Stimulated activated CD4-positive, alpha-beta T cell treated with anti-CD3 and anti-CD28 coated beads, Interleukin-2, amount 100 ng/mL, for 48 hours (primary cell): ENCODE data around the gene KRT20.

Source experiments
- DNase-seq, 2 donors: peaks; one replicate each; pipeline ENCODE4 v3.0.0-alpha.2; 2020

The KRT20 gene

DNA sequence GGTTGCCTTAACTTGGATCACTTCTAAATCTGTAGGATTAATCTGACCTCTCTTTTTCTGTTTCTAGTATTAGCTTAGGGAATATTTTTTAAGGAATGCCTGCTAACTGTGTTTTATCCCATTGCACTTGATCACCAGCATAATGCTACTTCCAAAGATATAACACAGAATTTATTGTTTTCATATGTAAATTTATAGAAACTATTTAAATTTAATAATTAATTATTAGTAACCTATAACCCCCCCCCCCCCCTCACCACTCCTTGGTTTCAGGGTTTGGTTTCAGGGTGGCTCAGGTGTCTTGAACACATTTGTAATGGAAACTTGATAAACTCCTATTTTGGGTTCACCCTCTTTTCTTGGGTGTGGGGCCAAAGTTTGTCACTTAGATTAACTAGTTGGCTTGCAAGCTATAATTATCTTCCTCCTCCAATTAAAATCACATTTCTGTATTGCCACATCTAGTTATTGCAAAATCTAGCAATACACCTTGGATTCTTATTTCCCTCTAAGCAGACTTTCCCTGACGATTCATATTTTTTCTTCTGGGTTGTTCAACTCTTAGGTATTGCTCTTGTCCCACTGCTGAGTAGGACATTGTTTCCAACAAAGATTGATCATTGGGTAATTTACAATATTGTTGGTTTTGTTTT lies 36.3 kb downstream of the KRT20 start:
- DNase-seq, result no peak

DNA sequence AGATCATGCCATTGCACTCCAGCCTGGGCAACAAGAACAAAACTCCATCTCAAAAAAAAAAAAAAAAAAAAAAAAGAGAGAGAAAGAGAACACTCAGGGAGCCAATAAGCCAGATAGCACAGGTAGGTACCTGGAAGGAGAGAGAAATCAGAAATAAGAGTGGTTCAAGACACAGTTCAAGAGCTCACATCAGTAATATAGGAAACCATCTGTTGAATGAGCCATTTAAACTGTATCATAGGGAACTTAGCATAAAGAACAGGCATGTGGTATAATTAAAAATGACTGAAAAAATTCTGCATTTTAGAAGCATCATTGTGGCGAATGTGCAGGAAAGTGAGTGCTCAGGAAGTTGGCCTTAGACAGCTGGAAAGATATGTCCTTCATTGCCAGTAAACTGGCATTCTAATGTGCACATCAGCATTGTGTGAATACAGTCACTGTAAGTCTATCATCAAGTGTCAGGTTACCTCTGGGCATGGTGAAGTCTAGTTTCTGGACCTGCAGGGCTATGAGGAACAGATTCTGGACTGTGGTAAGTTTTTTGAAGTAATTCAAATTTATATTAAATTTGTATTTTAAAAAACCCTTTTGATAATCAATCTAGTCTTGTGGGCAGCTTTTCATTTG lies 38.4 kb downstream of the KRT20 start:
- no peak for DNase-seq

DNA sequence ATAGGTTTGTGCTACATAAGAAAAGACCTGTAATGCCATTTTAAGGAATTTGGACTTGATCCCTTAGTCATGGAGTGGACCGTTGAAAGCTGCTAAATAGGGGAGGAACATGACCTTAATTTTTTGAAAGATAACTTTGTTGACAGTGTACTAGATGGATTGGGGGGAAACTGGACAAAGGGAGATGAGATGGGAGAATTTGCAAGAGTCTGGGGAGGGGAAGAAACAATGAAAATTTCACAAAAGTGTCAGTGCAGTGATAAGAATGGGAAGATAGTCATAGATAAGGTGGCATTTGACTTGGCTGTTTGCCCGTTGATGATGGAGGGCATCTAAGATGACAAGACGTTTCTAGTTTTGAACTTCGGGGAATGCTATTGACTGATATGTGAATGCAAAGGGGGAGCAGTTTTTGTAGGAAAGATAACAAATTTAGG lies 40.4 kb downstream of the KRT20 start:
- DNase-seq, result no peak

DNA sequence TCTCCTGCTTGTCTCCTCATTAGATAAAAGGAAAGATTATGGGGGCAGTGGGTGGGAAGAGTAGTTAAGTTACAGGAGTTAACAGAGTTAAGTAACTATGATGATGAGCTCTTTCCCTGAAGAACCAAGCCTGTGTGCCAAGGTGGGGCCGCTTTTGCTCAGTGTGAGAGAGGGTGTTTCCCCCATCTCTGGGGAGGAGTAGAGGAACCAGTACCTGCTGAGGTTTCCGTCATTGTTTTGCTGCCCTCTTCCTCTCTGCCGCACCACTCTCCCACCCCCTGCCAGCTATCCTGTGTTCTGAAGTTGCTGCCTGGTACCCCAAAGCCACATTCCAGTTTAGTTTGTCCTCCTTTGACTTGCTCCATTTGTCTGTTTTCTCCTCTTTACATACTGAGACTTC lies 41.8 kb downstream of the KRT20 start:
- DNase-seq, result no peak

DNA sequence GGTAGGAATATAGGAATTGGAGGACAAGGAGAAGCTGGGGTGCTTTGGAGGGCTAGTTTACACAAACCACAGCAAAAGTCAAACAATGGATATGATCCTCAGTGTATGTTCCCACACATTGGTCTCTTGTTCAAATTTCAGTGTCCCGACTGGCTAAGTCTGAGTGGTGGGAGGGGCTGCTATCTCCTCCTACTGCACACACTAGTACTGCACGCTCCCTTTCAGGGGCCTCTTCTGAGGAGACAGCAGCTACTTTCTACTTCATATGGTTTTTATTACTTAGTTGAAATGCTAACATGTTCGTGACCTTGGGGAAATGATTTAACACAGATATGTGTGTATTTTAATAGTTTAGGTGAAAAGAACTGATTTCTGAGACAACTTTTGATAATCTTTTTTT lies 43.8 kb downstream of the KRT20 start:
- no peak for DNase-seq

DNA sequence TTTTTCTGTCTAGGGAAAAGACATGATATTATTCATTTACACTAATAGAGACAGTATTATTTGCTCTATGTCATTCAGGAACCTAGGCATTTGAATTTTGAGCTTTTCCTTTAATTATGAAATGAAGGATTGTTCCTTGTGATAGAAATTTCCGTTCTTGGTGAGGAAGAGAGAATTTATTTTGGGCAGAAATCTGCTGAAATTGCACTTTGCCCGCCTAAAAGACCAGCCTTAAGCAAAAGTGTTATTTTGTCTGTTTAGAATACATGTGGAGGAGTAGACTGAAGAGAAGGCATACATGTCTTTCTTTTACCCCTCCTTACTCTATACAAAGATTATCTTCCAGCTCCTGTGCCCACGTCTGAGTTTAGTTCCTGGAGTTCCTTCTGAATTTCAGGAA lies 45.8 kb downstream of the KRT20 start:
- no peak for DNase-seq

DNA sequence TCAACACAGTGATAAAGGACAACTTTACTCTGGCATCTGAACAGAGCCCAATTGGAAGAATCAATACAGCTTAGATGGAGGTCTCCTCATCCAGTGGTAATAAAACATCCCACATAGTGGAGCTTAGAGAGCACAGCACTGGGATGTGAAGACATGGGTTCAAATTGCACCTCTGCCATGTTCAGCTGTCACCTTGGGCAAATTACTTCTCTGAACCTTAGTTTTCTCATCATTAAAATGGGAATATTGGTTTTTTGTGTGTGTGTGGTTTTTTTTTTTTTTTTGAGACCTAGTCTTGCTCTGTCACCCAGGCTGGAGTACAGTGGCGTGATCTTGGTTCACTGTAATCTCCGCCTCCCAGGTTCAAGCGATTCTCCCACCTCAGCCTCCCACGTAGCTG lies 49.0 kb downstream of the KRT20 start:
- no peak for DNase-seq

DNA sequence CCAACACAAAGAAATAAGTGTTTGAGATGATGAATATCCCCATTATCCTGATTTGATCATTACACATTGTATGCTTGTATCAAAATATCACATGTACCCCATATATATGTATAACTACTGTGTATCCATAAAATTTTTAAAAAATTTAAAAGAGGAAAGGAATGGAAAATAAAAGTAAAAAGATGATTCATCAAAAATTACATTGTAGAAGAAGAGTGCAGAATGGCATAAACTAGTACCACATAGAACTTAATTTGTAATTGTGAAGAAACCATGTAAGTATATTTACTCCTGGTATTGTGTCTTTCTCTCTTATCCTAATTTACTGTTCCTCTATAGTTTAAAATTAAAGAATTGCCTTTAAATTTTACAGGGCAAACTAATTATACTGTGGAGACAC lies 51.2 kb downstream of the KRT20 start:
- no peak for DNase-seq

DNA sequence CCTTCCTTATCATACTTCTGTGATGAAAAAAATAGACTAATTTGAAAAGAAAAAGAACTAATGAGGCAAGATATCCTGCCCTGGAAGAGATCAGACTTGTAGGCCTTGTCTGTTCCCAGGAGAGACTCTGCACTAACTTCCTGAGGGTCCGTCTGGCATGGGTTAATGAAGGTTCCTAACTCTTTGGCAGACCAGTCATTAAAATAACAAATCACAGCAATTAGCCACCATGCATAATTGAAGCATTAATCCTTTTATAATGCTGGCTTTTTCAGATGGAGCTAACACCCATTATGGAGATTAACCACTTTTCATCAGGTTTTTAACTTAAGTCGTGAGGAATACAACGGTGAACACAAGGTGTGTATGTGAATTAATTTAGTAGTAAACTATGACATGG lies 52.2 kb downstream of the KRT20 start:
- no peak for DNase-seq

DNA sequence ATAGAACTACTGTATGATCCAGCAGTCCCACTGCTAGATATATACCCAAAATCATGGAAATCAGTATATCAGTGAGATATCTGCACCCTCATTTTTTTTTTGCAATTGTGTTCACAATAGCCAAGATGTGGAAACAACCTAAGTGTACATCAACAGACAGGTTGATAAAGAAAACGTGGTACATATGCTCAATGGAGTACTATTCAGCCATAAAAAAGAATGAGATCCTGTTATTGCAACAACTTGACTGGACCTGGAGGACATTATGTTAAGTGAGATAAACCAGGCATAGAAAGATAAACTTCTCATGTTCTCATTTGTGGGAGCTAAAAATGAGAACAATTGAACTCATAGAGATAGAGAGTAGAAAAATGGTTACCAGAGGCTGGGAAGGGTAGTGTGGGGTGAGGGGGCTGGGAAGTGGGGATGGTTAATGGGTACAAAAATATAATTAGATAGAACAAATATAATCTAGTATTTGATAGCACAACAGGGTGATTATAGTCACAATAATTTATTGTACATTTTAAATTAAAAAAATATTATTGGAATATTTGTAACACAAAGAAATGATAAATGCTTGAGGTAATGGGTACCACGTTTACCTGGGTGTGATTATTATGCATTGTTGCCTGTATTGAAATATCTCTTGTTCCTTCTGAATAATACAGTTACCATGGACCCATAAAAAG lies 54.8 kb downstream of the KRT20 start:
- DNase-seq, result no peak

DNA sequence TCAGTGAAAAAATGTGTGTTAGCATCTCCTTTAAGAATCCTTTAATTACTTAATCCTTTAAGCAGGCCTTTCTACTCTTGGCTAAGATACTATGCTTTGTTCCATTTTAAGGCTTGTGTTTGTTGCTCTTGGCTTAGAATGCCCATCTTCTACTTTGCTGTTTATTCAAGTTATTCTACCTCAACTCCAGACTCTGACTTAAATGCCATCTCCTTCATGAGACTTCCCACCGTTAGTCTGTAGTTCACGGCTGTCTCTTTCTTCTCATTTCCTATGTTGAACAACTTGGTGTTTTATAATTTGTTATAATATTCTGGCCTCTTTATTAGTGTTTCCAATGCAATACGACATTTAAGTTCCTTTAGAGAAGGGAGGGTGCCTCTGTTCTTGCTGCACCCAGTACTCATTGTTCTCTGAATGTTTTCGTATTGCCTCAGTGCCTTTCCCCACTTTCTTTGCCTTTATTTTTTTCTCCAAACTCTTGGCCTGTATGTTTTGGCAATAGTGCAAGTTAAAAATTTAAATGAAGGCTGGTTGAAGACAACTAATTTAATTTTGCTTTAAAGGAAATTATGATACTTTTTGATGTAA lies 56.5 kb downstream of the KRT20 start:
- no peak for DNase-seq

DNA sequence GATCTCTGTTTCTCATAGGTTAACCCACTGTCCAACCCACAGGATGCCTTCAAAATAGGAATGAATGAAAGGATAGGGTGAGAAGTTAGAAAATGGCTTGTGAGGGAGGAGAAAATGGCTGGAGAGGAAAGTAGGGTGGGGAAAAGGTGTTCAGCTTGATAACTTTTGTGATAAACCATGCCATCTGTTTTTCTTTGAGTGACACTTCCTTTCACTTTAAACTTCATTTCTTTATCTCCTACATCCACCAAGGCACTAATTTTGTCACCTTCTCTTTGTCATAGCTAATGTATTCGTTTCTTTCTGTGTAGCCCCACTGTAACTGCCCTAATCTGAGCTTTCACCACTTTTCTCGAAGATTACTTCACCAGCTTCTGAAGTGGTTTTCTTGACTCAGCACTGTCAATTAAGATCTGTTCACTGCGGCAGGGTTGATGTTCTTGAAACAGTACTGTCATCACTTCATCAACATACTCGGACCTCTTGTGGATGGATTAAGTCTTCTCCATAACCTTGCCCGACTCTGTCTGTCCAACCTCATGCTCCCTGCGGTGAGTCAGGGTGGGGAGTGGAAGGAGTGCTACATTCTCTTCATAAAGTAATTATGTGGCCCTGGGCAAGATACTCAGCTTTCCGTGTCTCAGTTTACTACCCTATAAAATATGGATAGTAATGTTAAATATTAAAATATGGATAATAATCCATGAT lies 57.1 kb downstream of the KRT20 start:
- DNase-seq, result no peak
